OCI-LY7 (cell line): ENCODE results near the gene B3GNT8.

Experiments
- EZH2phosphoT487 ChIP-seq: fragments of 200-600 bp; sonication (generic); IDR thresholded peaks from 2 replicates; pipeline ENCODE4 v1.6.1; 2018; ENCODE audit warnings: low read depth, borderline replicate concordance, mild to moderate bottlenecking, mixed run types, antibody characterized with exemption, low read length, moderate library complexity, mixed read lengths
- TF ChIP-seq, protein P1 (sequence below): fragments of 200-600 bp; sonication (generic); conservative IDR thresholded peaks from 2 replicates; pipeline ENCODE4 v1.5.1; 2014; ENCODE audit warnings: mild to moderate bottlenecking, antibody characterized with exemption, low read length, moderate library complexity, mixed read lengths

DNA sequence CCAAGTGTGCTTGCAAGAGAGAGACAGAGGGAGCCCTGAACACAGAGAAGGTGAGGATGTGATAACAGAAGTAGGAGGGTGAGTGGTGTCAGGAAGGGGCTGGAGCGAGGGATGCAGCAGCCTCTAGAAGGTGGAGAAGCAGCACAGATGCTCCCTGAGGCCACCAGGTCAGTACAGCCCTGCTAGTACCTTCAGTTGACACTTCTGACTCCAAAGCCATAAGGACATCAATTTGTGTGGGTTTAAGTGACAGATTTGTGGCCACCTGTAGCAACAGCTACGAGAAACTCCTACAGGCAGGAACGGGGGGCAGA, 22.6 kb upstream of the B3GNT8 start:
- no peak for TF ChIP-seq EZH2phosphoT487
- TF ChIP-seq, protein P1, sequence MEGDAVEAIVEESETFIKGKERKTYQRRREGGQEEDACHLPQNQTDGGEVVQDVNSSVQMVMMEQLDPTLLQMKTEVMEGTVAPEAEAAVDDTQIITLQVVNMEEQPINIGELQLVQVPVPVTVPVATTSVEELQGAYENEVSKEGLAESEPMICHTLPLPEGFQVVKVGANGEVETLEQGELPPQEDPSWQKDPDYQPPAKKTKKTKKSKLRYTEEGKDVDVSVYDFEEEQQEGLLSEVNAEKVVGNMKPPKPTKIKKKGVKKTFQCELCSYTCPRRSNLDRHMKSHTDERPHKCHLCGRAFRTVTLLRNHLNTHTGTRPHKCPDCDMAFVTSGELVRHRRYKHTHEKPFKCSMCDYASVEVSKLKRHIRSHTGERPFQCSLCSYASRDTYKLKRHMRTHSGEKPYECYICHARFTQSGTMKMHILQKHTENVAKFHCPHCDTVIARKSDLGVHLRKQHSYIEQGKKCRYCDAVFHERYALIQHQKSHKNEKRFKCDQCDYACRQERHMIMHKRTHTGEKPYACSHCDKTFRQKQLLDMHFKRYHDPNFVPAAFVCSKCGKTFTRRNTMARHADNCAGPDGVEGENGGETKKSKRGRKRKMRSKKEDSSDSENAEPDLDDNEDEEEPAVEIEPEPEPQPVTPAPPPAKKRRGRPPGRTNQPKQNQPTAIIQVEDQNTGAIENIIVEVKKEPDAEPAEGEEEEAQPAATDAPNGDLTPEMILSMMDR, result no peak
